ENCODE results near the gene OPRL1.

Gene OPRL1

DNA sequence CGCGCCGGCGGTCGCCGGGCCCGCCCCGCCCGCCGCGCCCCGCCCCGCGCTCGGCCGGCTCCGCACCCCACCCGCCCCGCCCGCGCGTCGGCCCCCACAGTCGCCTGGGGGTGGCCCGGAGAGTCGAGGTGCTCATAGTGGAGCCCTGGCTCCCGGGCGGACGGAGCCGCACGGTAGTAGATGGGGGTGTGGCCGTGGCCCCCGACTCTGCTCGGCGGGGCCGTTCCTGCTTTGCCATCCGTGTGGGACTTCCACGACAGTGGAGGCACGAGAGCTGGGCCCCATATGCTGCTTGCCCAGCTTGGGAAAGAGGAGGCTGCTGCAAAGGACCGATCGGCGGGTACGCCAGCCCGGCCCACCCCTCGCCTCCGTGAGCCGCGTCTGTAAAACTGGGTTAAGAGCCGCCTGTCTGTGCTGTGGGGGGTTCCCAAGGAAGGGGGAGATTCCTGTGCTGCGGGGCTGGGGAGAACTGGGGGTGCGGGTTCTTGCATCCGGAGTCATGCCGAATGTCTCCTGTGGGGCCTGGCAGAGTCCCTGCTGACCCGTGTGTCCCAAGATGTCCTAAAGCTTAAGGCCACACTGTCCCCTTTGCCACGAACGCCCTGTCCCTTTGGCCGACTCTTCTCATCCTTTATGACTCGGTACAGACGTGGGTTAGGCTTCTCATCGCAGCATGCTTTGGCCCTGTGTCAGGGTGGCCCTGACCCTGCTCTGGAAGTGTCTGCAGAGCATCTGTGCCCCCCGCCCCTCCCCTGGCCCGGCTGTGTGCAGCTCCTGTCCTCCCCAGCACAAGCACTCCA, at the start of gene OPRL1:
TSS of gene OPRL1 (plus strand) at position 70 of the 800 bp plus-strand sequence. CDS start 12,639 bp downstream, outside the sequence.
- no peak for DNase-seq (ENCODE audit: low read depth)

- no peak for DNase-seq (ENCODE audit: low read depth)
These were observed 49.3 kb upstream of the OPRL1 start for GRCh38 chr20:64030371-64031134.

DNA sequence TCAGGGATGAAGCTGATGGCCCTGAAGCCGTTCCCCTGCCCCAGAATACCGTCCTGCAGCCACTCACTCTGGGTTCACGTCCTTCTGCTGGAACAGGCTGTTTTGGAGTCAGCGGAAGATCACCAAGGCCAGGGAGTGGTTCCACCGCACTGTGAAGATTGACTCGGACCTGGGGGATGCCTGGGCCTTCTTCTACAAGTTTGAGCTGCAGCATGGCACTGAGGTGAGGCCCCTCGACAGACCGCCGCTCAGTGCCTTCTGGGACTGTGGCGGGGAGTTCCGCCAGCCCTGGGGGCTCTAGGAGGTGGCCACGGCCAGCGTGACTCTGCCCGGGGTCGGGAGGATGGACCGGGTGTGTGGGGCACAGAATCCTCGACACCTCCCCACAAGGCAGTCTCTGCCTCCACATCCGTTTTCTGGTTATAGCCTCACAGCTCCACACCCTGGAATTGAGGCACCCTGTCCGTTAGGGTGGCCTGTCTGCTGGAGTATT, 48.0 kb upstream of the OPRL1 start:
- no peak for DNase-seq (ENCODE audit: low read depth)

DNA sequence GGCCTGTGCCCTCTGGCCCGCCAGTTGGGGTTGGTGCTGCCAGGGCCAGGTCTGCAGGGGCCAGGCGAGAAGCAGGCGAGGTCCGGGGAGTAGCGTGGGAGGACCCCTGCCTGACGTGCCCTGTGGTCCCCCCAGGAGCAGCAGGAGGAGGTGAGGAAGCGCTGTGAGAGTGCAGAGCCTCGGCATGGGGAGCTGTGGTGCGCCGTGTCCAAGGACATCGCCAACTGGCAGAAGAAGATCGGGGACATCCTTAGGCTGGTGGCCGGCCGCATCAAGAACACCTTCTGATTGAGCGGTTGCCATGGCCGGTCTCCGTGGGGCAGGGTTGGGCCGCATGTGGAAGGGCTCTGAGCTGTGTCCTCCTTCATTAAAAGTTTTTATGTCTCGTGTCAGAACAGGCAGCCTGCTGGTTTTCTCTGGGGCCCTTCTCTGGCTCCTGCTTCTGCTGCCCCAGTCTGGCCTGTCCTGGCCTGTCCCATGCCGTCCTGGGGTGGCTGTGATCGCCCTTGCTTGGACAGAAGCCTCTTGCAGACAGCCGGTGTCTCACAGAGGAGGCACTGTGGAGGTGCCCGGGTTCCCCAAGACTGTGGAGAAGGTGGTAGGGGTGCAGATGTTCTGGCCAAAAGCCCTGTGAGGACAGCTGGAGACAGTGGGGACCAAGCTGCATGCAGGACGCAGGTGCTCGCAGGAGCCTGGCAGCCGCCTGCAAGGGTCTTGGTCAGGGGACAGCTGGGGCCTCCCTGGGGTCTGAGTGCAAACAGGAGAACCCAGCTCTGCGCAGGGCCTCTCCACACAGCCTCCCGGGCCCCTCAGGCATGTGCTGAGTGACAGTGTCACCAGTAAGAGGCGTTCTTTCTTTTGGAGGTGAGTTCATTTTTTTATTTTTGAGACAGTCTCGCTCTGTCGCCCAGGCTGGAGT, 46.9 kb upstream of the OPRL1 start:
- no peak for DNase-seq (ENCODE audit: low read depth)

DNA sequence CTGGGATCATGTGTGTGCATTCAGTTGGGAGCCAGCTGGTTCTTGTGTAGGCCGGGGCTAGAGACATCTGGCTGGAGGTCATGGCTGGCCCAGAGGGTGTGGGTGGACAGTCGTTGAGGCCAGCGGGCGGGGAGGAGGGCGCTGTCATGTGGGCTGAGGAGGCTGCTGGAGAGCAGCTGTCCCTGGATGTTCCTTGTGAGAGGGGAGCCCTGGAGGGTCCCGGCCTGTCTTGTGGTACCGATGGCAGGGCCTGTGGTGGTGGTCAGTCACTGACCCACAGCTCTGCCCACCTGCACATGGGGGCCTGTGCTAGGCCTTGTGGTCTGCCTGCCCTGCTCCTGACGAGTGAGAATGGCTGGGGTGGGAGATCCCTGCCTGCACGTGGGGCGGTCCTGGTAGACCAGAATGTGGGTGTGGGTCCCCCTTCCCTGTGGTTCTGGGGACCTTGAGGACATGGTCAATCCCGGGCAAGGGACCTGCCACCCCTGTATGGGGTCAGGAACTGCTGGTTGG, 45.8 kb upstream of the OPRL1 start:
- no peak for DNase-seq (ENCODE audit: low read depth)

GRCh38 chr20:64035066-64035932, 44.6 kb upstream of the OPRL1 start:
- DNase-seq (ENCODE audit: low read depth) = no peak

GRCh38 chr20:64035933-64036345, 43.9 kb upstream of the OPRL1 start, which contains the start of gene C20orf204:
Gene C20orf204, plus strand, starts transcription at chr20:64036182. Its CDS starts 142 bp downstream, at chr20:64036324.
- no peak for DNase-seq (ENCODE audit: low read depth)

- no peak for DNase-seq (ENCODE audit: low read depth)
These were observed 43.3 kb upstream of the OPRL1 start for GRCh38 chr20:64036346-64037198.

DNA sequence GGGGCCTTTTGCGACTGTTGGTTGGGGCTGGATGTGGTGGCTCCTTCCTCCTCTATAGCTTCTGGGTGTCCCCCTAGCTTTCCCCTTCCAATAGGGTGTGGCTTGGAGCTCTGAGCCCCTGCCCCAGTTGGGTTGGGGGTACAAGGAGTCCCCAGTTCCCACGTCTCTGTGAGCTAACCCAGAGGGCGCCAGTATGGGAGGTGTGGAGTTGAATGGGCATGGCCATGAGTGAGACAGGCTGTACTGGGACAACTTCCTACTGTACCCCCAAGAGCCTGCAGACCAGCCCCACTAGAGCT, 42.7 kb upstream of the OPRL1 start:
- DNase-seq (ENCODE audit: low read depth) = no peak

DNA sequence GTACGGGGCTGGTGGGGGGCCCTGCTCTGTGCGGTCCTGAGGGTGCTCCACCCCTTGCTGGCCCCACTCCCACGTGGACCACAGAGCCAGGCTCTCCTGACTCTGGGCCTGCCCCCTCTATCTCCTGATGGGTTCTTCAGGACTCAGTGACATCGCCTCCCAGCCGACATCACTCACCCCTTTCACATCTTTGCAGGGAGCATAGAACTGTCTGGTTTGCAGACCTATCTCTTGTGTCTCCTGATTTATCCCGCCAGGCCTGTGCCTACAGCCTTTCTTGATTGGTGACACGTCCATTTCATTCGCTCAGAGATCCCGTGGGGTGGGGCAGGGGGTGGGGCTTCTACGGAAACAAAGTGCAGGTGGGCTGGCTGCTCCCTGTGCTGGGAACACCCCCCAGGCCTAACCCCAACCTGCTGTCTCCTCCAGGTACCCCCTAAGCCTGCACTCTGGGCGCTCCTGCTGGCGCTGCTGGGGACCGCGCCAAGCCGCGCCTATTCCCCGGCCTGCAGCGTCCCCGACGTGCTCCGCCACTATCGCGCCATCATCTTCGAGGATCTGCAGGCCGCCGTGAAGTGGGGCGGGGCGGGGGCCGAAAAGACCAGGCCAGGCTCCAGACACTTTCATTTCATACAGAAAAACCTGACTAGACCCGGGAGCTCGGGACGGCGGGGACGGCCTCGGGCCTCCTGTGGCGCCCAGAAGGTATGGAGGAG, 42.2 kb upstream of the OPRL1 start:
- no peak for DNase-seq (ENCODE audit: low read depth)

DNA sequence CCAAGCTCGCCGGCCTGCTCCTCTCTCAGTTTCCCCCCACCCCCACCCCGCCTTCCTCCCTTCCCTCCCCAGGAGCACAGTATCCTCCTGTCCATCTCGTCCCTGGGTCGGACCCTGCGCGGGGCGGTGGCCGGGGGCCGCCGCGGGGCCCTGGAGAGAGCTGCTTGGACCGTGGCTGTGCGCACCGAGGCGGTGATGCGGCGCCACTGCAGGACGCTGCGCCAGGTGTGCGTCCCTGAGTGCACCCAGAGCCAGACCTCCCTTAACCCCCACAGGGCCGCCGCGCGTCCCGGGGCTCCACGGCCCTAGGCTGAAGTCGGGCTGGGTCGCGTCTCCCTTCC, 41.7 kb upstream of the OPRL1 start:
- DNase-seq (ENCODE audit: low read depth) = no peak

- DNase-seq (ENCODE audit: low read depth) = no peak
These were observed 41.2 kb upstream of the OPRL1 start for GRCh38 chr20:64038565-64039292.

GRCh38 chr20:64039293-64040160, 40.4 kb upstream of the OPRL1 start:
- no peak for DNase-seq (ENCODE audit: low read depth)

- DNase-seq (ENCODE audit: low read depth) = no peak
These were observed 39.4 kb upstream of the OPRL1 start for GRCh38 chr20:64040231-64041039.

- no peak for DNase-seq (ENCODE audit: low read depth)
These were observed 38.7 kb upstream of the OPRL1 start for GRCh38 chr20:64041040-64041780.

GRCh38 chr20:64041781-64042053, 38.2 kb upstream of the OPRL1 start:
- no peak for DNase-seq (ENCODE audit: low read depth)
